ENCODE measurements around the gene SYNJ2. TPM values are rescaled to one million over a fixed set of nuclear protein-coding genes. Genes with fewer than 3 reads are reported as not detected.

SYNJ2 gene
- polyA plus RNA-seq, 2 donors, result 5.7 to 8.1 TPM

DNA sequence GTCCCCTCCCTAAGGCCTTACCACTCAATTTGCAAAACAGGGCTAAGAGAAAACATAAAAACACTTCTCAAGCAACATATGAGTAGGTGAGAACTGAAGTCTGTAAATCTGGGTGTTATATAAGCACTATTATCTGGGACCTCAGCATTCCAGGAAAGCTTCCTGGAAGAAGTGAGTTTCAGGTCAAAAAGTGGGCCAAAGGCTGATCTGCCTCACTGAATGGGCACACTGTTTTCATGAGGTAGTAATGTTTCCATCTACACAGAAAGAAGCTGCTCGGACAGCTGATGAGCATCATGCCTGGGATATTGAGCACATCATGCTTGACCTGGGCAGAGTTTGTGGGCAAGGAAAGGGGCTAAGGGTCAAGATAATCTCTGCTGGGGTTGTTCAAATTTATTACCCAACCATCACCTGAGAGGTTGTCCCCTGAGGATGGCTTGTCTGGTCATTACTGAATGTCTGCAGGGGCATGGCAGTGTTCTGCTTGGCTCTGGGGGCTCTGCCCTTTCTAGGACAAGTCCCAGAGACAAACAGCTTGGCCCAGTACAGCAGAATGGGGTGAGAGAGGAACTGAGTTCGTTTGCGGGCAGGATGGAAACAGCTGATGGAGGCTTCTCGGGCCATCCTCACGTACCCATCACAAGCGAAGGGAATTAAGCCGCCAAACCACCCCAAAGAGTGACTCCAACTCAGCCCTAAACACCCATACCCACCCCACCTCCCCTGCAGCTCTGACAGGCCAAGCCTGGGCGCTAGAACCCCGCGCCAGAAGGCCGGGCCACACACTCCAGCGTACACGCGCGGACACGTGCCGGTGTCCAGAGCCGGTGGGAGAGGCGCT, 1.2 kb upstream of the SYNJ2 start:
- Histone ChIP-seq H3K27me3 (ENCODE audit: control insufficient read depth in 1 of 2, insufficient read depth in 2 of 2, low read length in 2 of 2) (no peaks in the 10 kb centered on the region), H3K4me3 (ENCODE audit: low read depth in 1 of 2, low read length in 2 of 2) (peak overlapping the region; percentile 89 to 98), H3K4me1 (ENCODE audit: control insufficient read depth in 2 of 2, insufficient read depth in 2 of 2, low read length in 1 of 2) (peaks cover 0 to 11% of the 10 kb centered on the region in 2 donors), H3K9me3 (ENCODE audit: control insufficient read depth in 2 of 2, insufficient read depth in 1 of 2, low read depth in 1 of 2, low read length in 1 of 2) (no peaks in the 10 kb centered on the region), H3K27ac (ENCODE audit: low read depth in 2 of 2, low read length in 1 of 2) (peak overlapping the region in 1 of 2 donors; percentile 1), H3K36me3 (ENCODE audit: control insufficient read depth in 2 of 2, insufficient read depth in 2 of 2, low read length in 1 of 2) (no peaks in the 10 kb centered on the region)
- 39 to 49% methylated on average over 19 of the region's 19 CpGs for WGBS, 2 donors

DNA sequence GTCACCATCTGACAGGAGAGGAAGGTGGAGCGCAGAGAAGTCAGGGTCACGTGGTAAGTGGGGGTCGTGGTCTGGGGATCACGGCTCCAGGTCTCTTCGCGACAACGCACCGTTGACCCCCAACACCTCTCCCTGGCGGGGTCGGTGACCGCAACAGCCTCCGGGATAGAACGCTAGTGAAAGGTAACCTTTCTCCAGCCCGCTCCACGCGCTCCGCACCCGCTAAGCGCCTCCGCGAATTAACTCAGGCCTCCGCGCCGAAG, 600 bp upstream of the SYNJ2 start:
- Histone ChIP-seq H3K36me3 (ENCODE audit: control insufficient read depth in 2 of 2, insufficient read depth in 2 of 2, low read length in 1 of 2) (no peaks in the 10 kb centered on the region), H3K4me1 (ENCODE audit: control insufficient read depth in 2 of 2, insufficient read depth in 2 of 2, low read length in 1 of 2) (peaks cover 1 to 12% of the 10 kb centered on the region in 2 donors), H3K4me3 (ENCODE audit: low read depth in 1 of 2, low read length in 2 of 2) (peak overlapping the region; percentile 89 to 98), H3K9me3 (ENCODE audit: control insufficient read depth in 2 of 2, insufficient read depth in 1 of 2, low read depth in 1 of 2, low read length in 1 of 2) (no peaks in the 10 kb centered on the region), H3K27ac (ENCODE audit: low read depth in 2 of 2, low read length in 1 of 2) (peak overlapping the region; percentile 40 to 63), H3K27me3 (ENCODE audit: control insufficient read depth in 1 of 2, insufficient read depth in 2 of 2, low read length in 2 of 2) (no peaks in the 10 kb centered on the region)
- 4 to 13% methylated on average over 24 of the region's 24 CpGs for WGBS, 2 donors

DNA sequence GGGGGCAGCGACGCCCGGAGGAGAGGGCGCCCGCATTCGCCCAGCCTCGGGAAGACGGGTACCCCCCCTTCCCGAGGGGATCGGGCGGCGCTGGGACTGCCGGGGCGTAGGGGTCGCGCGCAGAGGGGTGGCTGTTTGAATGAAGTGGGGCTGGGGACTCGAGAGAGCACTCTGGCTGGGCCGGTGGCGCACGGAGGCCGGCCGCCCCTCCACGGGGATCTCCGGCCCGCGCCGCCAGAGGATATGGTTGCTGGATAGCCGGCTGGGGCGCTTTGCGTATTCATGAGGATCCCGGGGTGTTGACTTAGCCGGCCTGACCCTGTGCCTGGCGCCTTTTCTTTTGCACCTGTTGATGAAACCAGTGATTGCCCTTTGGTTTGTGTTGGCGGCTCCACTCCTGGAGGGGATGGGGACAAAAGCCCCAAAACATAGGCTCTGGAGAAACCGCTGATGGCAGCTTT, 469 bp downstream of the SYNJ2 start:
- Histone ChIP-seq H3K27ac (ENCODE audit: low read depth in 2 of 2, low read length in 1 of 2) (peak overlapping the region; percentile 40 to 86), H3K4me3 (ENCODE audit: low read depth in 1 of 2, low read length in 2 of 2) (peak overlapping the region; percentile 89 to 98), H3K27me3 (ENCODE audit: control insufficient read depth in 1 of 2, insufficient read depth in 2 of 2, low read length in 2 of 2) (no peaks in the 10 kb centered on the region), H3K36me3 (ENCODE audit: control insufficient read depth in 2 of 2, insufficient read depth in 2 of 2, low read length in 1 of 2) (no peaks in the 10 kb centered on the region), H3K9me3 (ENCODE audit: control insufficient read depth in 2 of 2, insufficient read depth in 1 of 2, low read depth in 1 of 2, low read length in 1 of 2) (no peaks in the 10 kb centered on the region), H3K4me1 (ENCODE audit: control insufficient read depth in 2 of 2, insufficient read depth in 2 of 2, low read length in 1 of 2) (peaks cover 2 to 14% of the 10 kb centered on the region in 2 donors)
- WGBS, 2 donors, result 1% methylated on average over 35 to 36 of the region's 36 CpGs

DNA sequence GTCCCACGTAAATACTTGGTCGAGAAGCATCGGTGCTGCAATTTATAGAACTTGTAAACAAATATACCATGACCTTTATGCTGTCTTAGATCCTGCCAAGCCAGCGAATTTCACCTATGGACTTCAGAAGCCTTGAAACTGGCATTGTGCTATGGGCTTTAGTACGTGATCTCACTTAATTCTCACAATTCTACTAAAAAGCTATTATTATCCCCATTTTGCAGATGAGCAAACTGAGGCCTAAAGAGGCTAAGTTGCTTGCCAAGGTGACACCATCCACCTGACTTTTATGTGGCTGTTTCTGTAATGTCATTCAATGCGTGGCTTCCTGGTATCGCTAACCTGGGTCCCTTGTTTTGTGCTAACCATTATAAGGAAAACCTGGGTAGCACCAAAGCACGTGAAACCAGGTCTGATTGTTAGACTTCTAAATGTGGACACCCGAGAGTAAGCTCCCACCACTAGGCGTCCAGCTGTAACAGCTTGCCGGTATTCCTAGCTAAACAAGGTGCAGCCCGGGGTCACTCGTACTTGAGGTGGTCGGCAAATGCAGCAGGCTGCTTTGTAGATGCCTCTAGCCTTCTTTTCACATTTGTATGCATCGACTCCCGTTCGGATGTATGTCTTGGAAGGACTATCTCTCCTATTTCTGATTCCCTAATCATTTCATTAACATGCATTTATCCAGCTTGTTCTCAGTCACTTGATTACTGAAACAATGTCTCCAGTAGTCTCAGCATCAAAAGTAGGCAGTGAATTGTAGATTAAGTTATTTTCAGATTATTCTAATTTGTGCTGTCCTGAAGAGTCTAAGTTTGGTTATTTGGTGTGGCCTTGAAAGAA, 1.1 kb downstream of the SYNJ2 start:
- Histone ChIP-seq H3K27ac (ENCODE audit: low read depth in 2 of 2, low read length in 1 of 2) (peak overlapping the region; percentile 40 to 86), H3K36me3 (ENCODE audit: control insufficient read depth in 2 of 2, insufficient read depth in 2 of 2, low read length in 1 of 2) (no peaks in the 10 kb centered on the region), H3K27me3 (ENCODE audit: control insufficient read depth in 1 of 2, insufficient read depth in 2 of 2, low read length in 2 of 2) (no peaks in the 10 kb centered on the region), H3K9me3 (ENCODE audit: control insufficient read depth in 2 of 2, insufficient read depth in 1 of 2, low read depth in 1 of 2, low read length in 1 of 2) (no peaks in the 10 kb centered on the region), H3K4me1 (ENCODE audit: control insufficient read depth in 2 of 2, insufficient read depth in 2 of 2, low read length in 1 of 2) (peaks cover 2 to 14% of the 10 kb centered on the region in 2 donors), H3K4me3 (ENCODE audit: low read depth in 1 of 2, low read length in 2 of 2) (peak overlapping the region; percentile 89 to 98)
- 46 to 52% methylated on average over 17 of the region's 17 CpGs for WGBS, 2 donors

DNA sequence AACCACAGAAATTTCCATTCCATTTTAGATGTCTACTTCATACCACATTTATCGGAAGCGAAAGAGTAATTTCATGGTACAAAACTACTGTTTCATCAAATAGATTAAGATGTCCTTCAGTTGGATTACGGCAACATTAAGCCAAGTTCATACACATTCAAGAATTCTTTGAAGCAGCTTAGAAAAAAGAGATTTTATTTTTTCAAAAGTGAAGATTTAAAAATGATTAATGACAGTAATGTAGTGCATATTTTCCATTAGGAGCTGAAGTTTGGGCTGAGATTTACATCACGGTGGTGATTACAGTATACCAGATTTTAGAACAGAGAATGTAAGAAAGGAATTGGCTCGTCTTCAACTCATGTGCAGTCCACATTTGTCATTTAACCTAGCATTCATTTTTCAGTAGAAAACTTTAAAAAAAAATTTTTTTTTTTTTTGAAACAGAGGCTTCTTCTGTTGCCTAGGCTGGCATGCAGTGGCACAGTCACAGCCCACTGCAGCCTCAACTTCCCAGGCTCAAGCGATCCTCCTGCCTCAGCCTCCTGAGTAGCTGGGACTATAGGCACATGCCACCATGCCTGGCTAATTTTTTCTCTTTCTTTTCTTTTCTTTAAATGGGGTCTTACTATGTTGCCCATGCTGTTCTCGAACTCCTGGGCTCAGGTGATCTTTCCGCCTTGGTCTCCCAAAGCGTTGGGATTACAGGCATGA, 1.9 kb downstream of the SYNJ2 start:
- no peak overlapping the region for H3K27ac ChIP-seq (ENCODE audit: low read depth in 2 of 2, low read length in 1 of 2)
- peaks cover 2 to 14% of the 10 kb centered on the region in 2 donors for H3K4me1 ChIP-seq (ENCODE audit: control insufficient read depth in 2 of 2, insufficient read depth in 2 of 2, low read length in 1 of 2)
- H3K4me3 ChIP-seq (ENCODE audit: low read depth in 1 of 2, low read length in 2 of 2), result peak overlapping the region in 1 of 2 donors; percentile 89
- H3K27me3 ChIP-seq (ENCODE audit: control insufficient read depth in 1 of 2, insufficient read depth in 2 of 2, low read length in 2 of 2), result no peaks in the 10 kb centered on the region
- 79 to 80% methylated on average over 9 of the region's 9 CpGs for WGBS, 2 donors
- no peaks in the 10 kb centered on the region for H3K9me3 ChIP-seq (ENCODE audit: control insufficient read depth in 2 of 2, insufficient read depth in 1 of 2, low read depth in 1 of 2, low read length in 1 of 2)
- no peaks in the 10 kb centered on the region for H3K36me3 ChIP-seq (ENCODE audit: control insufficient read depth in 2 of 2, insufficient read depth in 2 of 2, low read length in 1 of 2)

DNA sequence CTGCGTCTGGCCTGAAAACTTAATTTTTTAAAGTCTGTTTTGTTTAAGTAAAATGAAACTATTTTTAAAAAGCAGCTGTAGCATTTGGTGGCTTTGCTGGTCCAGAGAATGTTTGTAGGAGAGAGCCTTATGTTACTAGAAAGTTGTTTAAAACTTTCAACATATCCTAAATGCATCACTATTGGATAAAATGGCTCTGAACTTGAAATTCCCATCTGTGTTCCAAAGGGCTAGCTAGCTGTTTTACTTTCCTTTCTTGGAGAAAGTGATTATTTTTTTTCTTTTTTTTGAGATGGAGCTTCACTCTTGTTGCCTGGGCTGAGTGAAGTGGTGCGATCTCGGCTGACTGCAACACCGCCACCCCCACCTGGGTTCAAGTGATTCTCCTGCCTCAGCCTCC, 2.5 kb downstream of the SYNJ2 start:
- H3K36me3 ChIP-seq (ENCODE audit: control insufficient read depth in 2 of 2, insufficient read depth in 2 of 2, low read length in 1 of 2), result no peaks in the 10 kb centered on the region
- no peak overlapping the region for H3K27ac ChIP-seq (ENCODE audit: low read depth in 2 of 2, low read length in 1 of 2)
- peaks cover 2 to 14% of the 10 kb centered on the region in 2 donors for H3K4me1 ChIP-seq (ENCODE audit: control insufficient read depth in 2 of 2, insufficient read depth in 2 of 2, low read length in 1 of 2)
- H3K4me3 ChIP-seq (ENCODE audit: low read depth in 1 of 2, low read length in 2 of 2), result no peak overlapping the region
- 95 to 96% methylated on average over 4 of the region's 4 CpGs for WGBS, 2 donors
- H3K9me3 ChIP-seq (ENCODE audit: control insufficient read depth in 2 of 2, insufficient read depth in 1 of 2, low read depth in 1 of 2, low read length in 1 of 2), result no peaks in the 10 kb centered on the region
- H3K27me3 ChIP-seq (ENCODE audit: control insufficient read depth in 1 of 2, insufficient read depth in 2 of 2, low read length in 2 of 2), result no peaks in the 10 kb centered on the region

DNA sequence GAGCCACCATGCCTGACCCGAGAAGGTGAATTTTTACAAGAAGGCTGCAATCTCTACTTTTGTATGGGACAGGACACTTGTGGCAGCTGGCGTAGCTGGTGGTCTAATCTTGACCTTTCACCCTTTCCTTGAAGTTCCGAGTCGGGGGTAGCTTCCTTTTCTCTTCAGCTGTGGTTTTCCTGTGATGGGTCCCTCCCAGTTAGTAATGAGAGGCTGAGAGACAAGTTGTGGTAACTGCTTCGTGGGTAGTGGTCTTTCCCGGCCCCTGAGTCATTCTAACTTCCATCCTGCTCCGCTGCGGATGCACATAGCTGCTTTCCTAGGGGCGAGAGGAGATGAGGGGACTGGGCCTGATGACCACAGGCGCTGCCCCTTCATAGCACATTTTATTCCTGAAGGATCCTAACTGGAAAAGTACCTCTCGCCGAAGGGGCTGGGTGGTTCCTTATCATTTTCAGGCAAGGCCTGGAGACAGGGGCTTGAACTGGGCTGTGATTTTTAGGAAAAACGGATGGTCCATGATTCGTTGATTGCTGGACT, 3.1 kb downstream of the SYNJ2 start:
- H3K27me3 ChIP-seq (ENCODE audit: control insufficient read depth in 1 of 2, insufficient read depth in 2 of 2, low read length in 2 of 2), result no peaks in the 10 kb centered on the region
- no peaks in the 10 kb centered on the region for H3K36me3 ChIP-seq (ENCODE audit: control insufficient read depth in 2 of 2, insufficient read depth in 2 of 2, low read length in 1 of 2)
- no peak overlapping the region for H3K27ac ChIP-seq (ENCODE audit: low read depth in 2 of 2, low read length in 1 of 2)
- no peaks in the 10 kb centered on the region for H3K9me3 ChIP-seq (ENCODE audit: control insufficient read depth in 2 of 2, insufficient read depth in 1 of 2, low read depth in 1 of 2, low read length in 1 of 2)
- H3K4me1 ChIP-seq (ENCODE audit: control insufficient read depth in 2 of 2, insufficient read depth in 2 of 2, low read length in 1 of 2), result peaks cover 4 to 18% of the 10 kb centered on the region in 2 donors
- 76 to 77% methylated on average over 14 of the region's 14 CpGs for WGBS, 2 donors
- H3K4me3 ChIP-seq (ENCODE audit: low read depth in 1 of 2, low read length in 2 of 2), result no peak overlapping the region

DNA sequence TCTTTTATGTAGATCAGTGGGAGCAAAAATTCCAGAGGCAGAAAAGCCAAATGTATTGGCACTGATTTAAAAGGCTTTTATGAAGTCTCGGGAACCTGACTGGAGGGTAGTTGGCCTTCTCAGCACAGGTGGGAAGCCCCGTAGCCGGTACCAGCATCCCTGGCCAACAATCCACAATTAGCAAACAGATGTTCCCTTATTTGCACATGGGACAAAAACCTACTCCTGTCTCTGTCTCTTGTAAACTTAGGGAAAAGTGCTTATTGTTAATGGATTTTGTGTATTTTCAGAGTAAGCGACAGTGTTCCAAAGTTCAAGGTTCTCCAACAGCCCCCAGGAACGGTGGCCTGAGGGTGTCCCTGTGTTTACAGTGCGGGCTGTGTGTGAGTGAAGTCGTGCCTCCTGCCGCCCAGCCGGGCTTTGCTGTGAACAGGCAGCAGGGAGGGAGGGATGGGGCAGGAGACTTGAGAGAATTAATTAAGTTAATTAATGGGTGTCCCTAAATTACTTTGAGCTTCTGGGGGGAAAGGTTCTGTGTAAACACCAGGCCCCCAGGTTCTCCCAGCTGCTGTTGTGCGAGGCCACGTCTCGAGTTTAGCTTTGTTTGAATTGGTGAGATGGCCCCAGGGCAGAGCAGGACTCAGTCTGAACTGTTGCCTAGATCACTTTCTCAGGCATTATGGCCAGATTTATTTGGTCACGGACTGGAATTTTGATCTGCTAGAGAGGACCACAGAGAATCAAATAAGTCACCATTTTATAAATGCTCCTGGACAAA, 3.9 kb downstream of the SYNJ2 start:
- H3K4me1 ChIP-seq (ENCODE audit: control insufficient read depth in 2 of 2, insufficient read depth in 2 of 2, low read length in 1 of 2), result peaks cover 5 to 26% of the 10 kb centered on the region in 2 donors
- H3K9me3 ChIP-seq (ENCODE audit: control insufficient read depth in 2 of 2, insufficient read depth in 1 of 2, low read depth in 1 of 2, low read length in 1 of 2), result no peaks in the 10 kb centered on the region
- peak overlapping the region in 1 of 2 donors; percentile 52 for H3K27ac ChIP-seq (ENCODE audit: low read depth in 2 of 2, low read length in 1 of 2)
- no peak overlapping the region for H3K4me3 ChIP-seq (ENCODE audit: low read depth in 1 of 2, low read length in 2 of 2)
- 42 to 44% methylated on average over 13 of the region's 13 CpGs for WGBS, 2 donors
- no peaks in the 10 kb centered on the region for H3K36me3 ChIP-seq (ENCODE audit: control insufficient read depth in 2 of 2, insufficient read depth in 2 of 2, low read length in 1 of 2)
- H3K27me3 ChIP-seq (ENCODE audit: control insufficient read depth in 1 of 2, insufficient read depth in 2 of 2, low read length in 2 of 2), result no peaks in the 10 kb centered on the region
